CD4-positive, alpha-beta T cell treated with Interferon alpha-2 for 1 hour (primary cell): ENCODE results near the gene TLNRD1.

Experiments
- DNase-seq, 2 donors: peaks; one replicate each; pipeline ENCODE4 v3.0.0-alpha.2; 2020 to 2022

The TLNRD1 gene

GRCh38 chr15:80978685-80979329 lies 21.9 kb upstream of the TLNRD1 start:
- DNase-seq = no peak

- no peak for DNase-seq
Observed at GRCh38 chr15:80979538-80980200, 21.1 kb upstream of the TLNRD1 start.

- DNase-seq = peak in 1 of 2 donors; percentile 27
Observed at GRCh38 chr15:80982205-80982604, 18.5 kb upstream of the TLNRD1 start.

- DNase-seq = no peak
Observed at GRCh38 chr15:80982839-80983238, 17.9 kb upstream of the TLNRD1 start.

- peak; percentile 20 to 48 for DNase-seq
Observed at GRCh38 chr15:80984856-80985255, 15.9 kb upstream of the TLNRD1 start.

- no peak for DNase-seq
Observed at GRCh38 chr15:80985981-80986380, 14.7 kb upstream of the TLNRD1 start.

- no peak for DNase-seq
Observed at GRCh38 chr15:80986487-80986886, 14.2 kb upstream of the TLNRD1 start.

GRCh38 chr15:80988148-80988796 lies 12.5 kb upstream of the TLNRD1 start:
- no peak for DNase-seq

- DNase-seq = no peak
Observed at GRCh38 chr15:80989081-80989517, 11.6 kb upstream of the TLNRD1 start.

GRCh38 chr15:80989518-80990478 lies 10.9 kb upstream of the TLNRD1 start, which contains the start of gene MESD:
Gene MESD, minus strand, starts transcription at chr15:80989819. Its CDS starts 28 bp downstream, at chr15:80989791.
- DNase-seq = peak; percentile 96

- no peak for DNase-seq
Observed at GRCh38 chr15:80990955-80991354, 9.8 kb upstream of the TLNRD1 start.

GRCh38 chr15:80991421-80991820 lies 9.3 kb upstream of the TLNRD1 start:
- DNase-seq = peak; percentile 24 to 27

GRCh38 chr15:80992006-80992405 lies 8.7 kb upstream of the TLNRD1 start:
- no peak for DNase-seq

GRCh38 chr15:80992441-80992840 lies 8.3 kb upstream of the TLNRD1 start:
- no peak for DNase-seq

GRCh38 chr15:80996247-80996646 lies 4.5 kb upstream of the TLNRD1 start:
- peak in 1 of 2 donors; percentile 41 for DNase-seq

- DNase-seq = no peak
Observed at GRCh38 chr15:80997692-80998091, 3.0 kb upstream of the TLNRD1 start.

GRCh38 chr15:80998251-80998650 lies 2.5 kb upstream of the TLNRD1 start:
- DNase-seq = peak in 1 of 2 donors; percentile 29

- peak; percentile 47 to 72 for DNase-seq
Observed at GRCh38 chr15:80999623-81000036, 1.1 kb upstream of the TLNRD1 start.

GRCh38 chr15:81000144-81000623 lies 539 bp upstream of the TLNRD1 start:
- DNase-seq = peak in 1 of 2 donors; percentile 8

GRCh38 chr15:81001152-81002008 lies 657 bp downstream of the TLNRD1 start:
- DNase-seq = peak; percentile 57 to 67

GRCh38 chr15:81002009-81002330 lies 1.2 kb downstream of the TLNRD1 start:
- DNase-seq = no peak
